Ascending aorta (tissue), 2 donors: ENCODE results near the gene PLAAT5. TPM values are rescaled to one million over a fixed set of nuclear protein-coding genes. Genes with fewer than 3 reads are reported as not detected.
"Not testable (repeated sequence)": the region's sequence is repeated elsewhere in the genome, so short reads cannot be mapped to it uniquely, and the experiment has no call there.

ENCODE experiments used
- DNase-seq, 2 donors: peaks; one replicate each; pipeline ENCODE4 v3.0.0-alpha.2; 2019; ENCODE audit warnings: low spot score in 2 of 2
- H3K27ac ChIP-seq, 2 donors: fragments of 200-600 bp; sonication (generic); one replicate each; pipeline ENCODE4 v1.5.1; 2016 to 2017; ENCODE audit warnings: mild to moderate bottlenecking in 1 of 2
- H3K27me3 ChIP-seq: fragments of 200-600 bp; sonication (generic); one replicate; pipeline ENCODE4 v1.5.1; 2017
- H3K36me3 ChIP-seq, 2 donors: fragments of 200-600 bp; sonication (generic); one replicate each; pipeline ENCODE4 v1.5.1; 2016
- H3K4me1 ChIP-seq, 2 donors: fragments of 200-600 bp; sonication (generic); one replicate each; pipeline ENCODE4 v1.5.1; 2016 to 2017; ENCODE audit warnings: mild to moderate bottlenecking in 1 of 2
- H3K4me3 ChIP-seq, 2 donors: fragments of 200-600 bp; sonication (generic); one replicate each; pipeline ENCODE4 v1.5.1; 2016 to 2017; ENCODE audit warnings: mild to moderate bottlenecking in 1 of 2
- H3K9me3 ChIP-seq, 2 donors: fragments of 200-600 bp; sonication (generic); one replicate each; pipeline ENCODE4 v1.5.1; 2016
- CTCF ChIP-seq, 3 experiments: fragments of 200-600 bp in 2 of 3; fragments of 450-650 bp in 1 of 3; sonication (generic) in 2 of 3; IDR thresholded peaks; one replicate each; pipeline ENCODE4 v1.5.1; 2016 to 2019; ENCODE audit warnings: antibody characterized with exemption in 3 of 3, mild to moderate bottlenecking in 1 of 3, moderate library complexity in 1 of 3
- intact Hi-C: fragments of 100-400 bp; cut with DNase I; formaldehyde crosslinking; loops from one replicate; pipeline ENCODE4 v1.15.1; 2023
- total RNA-seq: library from RNA; depleted of rRNA; stranded (reverse); fragments of >200 nt; gene quantifications from one replicate; pipeline ENCODE4 v1.1.0, GENCODE V29; 2016

PLAAT5 gene
- total RNA-seq, 1 donor from 2014 or later: 0.21 TPM

- H3K4me3 ChIP-seq: no peak overlapping the region
- H3K27ac ChIP-seq: no peak overlapping the region
- H3K27me3 ChIP-seq: no peaks in the 10 kb centered on the region
- H3K36me3 ChIP-seq: no peaks in the 10 kb centered on the region
- no peak for DNase-seq
- H3K4me1 ChIP-seq: no peaks in the 10 kb centered on the region
- intact Hi-C loops: no loop called here
- TF ChIP-seq CTCF (IDR thresholded peaks at IDR 0.05): no peak
- no peaks in the 10 kb centered on the region for H3K9me3 ChIP-seq
Observed at GRCh38 chr11:63444160-63444559, 46.8 kb downstream of the PLAAT5 start.

DNA sequence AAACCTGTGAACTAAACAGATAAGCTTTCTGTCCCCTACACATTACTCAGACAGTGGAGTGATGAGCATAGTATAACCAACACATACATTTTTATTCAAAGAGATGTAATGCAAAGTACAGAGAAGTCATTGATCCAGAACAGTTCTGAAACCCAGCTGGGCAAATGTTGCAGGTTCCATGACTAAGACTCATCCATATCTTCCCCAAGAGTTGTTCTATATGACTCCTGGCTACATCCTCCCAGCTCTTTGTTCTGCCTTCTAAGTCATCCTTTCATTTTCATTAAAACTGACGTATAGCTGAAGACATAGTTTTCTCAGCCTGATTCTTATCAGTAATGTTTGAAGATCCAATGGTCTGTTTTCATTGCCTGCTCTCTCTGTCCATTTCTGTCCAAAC is 47.3 kb downstream of the PLAAT5 start:
- Histone ChIP-seq H3K4me1 (no peaks in the 10 kb centered on the region), H3K27me3 (no peaks in the 10 kb centered on the region), H3K36me3 (no peaks in the 10 kb centered on the region), H3K9me3 (no peaks in the 10 kb centered on the region), H3K27ac (no peak overlapping the region), H3K4me3 (no peak overlapping the region)
- TF ChIP-seq CTCF (IDR thresholded peaks at IDR 0.05): no peak
- no peak for DNase-seq
- intact Hi-C loops: no loop called here

- intact Hi-C loops: not testable (repeated sequence)
Observed at GRCh38 chr11:63435831-63436230, 55.1 kb downstream of the PLAAT5 start.

GRCh38 chr11:63435351-63435750 is 55.6 kb downstream of the PLAAT5 start:
- H3K4me3 ChIP-seq, intact Hi-C loops, H3K27ac ChIP-seq, H3K27me3 ChIP-seq, DNase-seq, H3K36me3 ChIP-seq, H3K9me3 ChIP-seq, H3K4me1 ChIP-seq: not testable (repeated sequence)

More at GRCh38 chr11:63435831-63436230, 55.1 kb downstream of the PLAAT5 start:
- not testable (repeated sequence) for H3K9me3 ChIP-seq, H3K4me3 ChIP-seq, H3K27ac ChIP-seq, DNase-seq, H3K36me3 ChIP-seq, H3K4me1 ChIP-seq, H3K27me3 ChIP-seq

DNA sequence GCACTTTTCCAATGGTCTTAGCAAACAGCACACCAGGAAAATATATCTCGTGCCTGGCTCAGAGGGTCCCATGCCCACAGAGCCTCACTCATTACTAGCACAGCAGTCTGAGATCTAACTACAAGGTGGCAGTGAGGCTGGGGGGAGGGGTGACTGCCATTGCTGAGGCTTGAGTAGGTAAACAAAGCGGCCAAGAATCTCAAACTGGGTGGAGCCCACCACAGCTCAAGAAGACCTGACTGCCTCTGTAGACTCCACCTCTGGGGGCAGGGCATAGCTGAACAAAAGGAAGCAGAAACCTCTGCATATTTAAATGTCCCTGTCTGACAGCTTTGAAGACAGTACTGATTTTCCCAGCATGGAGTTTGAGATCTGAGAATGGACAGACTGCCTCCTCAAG is 60.2 kb downstream of the PLAAT5 start:
- DNase-seq, intact Hi-C loops, H3K36me3 ChIP-seq: not testable (repeated sequence)

GRCh38 chr11:63427971-63428508 is 62.9 kb downstream of the PLAAT5 start:
- DNase-seq: no peak
- no peak overlapping the region for H3K27ac ChIP-seq
- H3K27me3 ChIP-seq: no peaks in the 10 kb centered on the region
- no peaks in the 10 kb centered on the region for H3K9me3 ChIP-seq
- intact Hi-C loops: no loop called here
- no peak overlapping the region for H3K4me3 ChIP-seq
- H3K36me3 ChIP-seq: no peaks in the 10 kb centered on the region
- H3K4me1 ChIP-seq: no peaks in the 10 kb centered on the region
- TF ChIP-seq CTCF (IDR thresholded peaks at IDR 0.05): no peak

More for the DNA sequence above, 60.2 kb downstream of the PLAAT5 start:
- not testable (repeated sequence) for H3K4me1 ChIP-seq, H3K4me3 ChIP-seq, H3K27me3 ChIP-seq, H3K27ac ChIP-seq, H3K9me3 ChIP-seq

GRCh38 chr11:63417174-63417852 is 73.7 kb downstream of the PLAAT5 start:
- no peak overlapping the region for H3K27ac ChIP-seq
- intact Hi-C loops: no loop called here
- no peaks in the 10 kb centered on the region for H3K27me3 ChIP-seq
- no peak overlapping the region for H3K4me3 ChIP-seq
- no peak for DNase-seq
- H3K36me3 ChIP-seq: no peaks in the 10 kb centered on the region
- no peak for TF ChIP-seq CTCF (IDR thresholded peaks at IDR 0.05)
- H3K9me3 ChIP-seq: no peaks in the 10 kb centered on the region
- no peaks in the 10 kb centered on the region for H3K4me1 ChIP-seq

Other genes starting within 250 kb of the PLAAT5 start
- gene SLC22A25, start 247.6 kb downstream of the PLAAT5 start, total RNA-seq: not detected
- gene SLC22A9, start 121.4 kb downstream of the PLAAT5 start, total RNA-seq: not detected
- gene LGALS12, start 14.9 kb upstream of the PLAAT5 start, total RNA-seq: not detected
- 1.1 TPM for gene PLAAT4, start 45.6 kb upstream of the PLAAT5 start, total RNA-seq
- gene PLAAT2, start 72.2 kb upstream of the PLAAT5 start, total RNA-seq: not detected
- gene PLAAT3, start 123.3 kb upstream of the PLAAT5 start, total RNA-seq: 21.1 TPM
- gene ATL3, start 180.2 kb upstream of the PLAAT5 start, total RNA-seq: 77.3 TPM
- gene RTN3, start 190.3 kb upstream of the PLAAT5 start, total RNA-seq: 49.5 TPM